Gastroesophageal sphincter (tissue), 4 donors: ENCODE results near the gene AGBL4. TPM values are rescaled to one million over a fixed set of nuclear protein-coding genes. Genes with fewer than 3 reads are reported as not detected.
"Not testable (repeated sequence)": the region's sequence is repeated elsewhere in the genome, so short reads cannot be mapped to it uniquely, and the experiment has no call there.

Experiments used
- ATAC-seq: fragments of 150-250 bp; one replicate; pipeline ENCODE4 v1.9.1; 2016; ENCODE audit warnings: mild to moderate bottlenecking, moderate library complexity
- H3K27ac ChIP-seq, 4 donors: fragments of 200-600 bp; sonication (generic) in 3 of 4; 1 replicate in 3 of 4; 2 replicates in 1 of 4; pipeline ENCODE4 v1.5.1; 2016 to 2019
- H3K27me3 ChIP-seq: fragments of 200-600 bp; sonication (generic); one replicate; pipeline ENCODE4 v1.5.1; 2019
- H3K36me3 ChIP-seq, 2 donors: fragments of 200-600 bp; sonication (generic); one replicate each; pipeline ENCODE4 v1.5.1; 2019; ENCODE audit warnings: control low read depth in 1 of 2
- H3K4me1 ChIP-seq, 3 donors: fragments of 200-600 bp; sonication (generic); 1 replicate in 2 of 3; 2 replicates in 1 of 3; pipeline ENCODE4 v1.5.1; 2016 to 2019; ENCODE audit warnings: control low read depth in 2 of 3
- H3K4me3 ChIP-seq, 2 donors: fragments of 200-600 bp; sonication (generic); one replicate each; pipeline ENCODE4 v1.5.1; 2019; ENCODE audit warnings: mild to moderate bottlenecking in 1 of 2, moderate library complexity in 1 of 2
- H3K9me3 ChIP-seq, 3 donors: fragments of 200-600 bp; sonication (generic); one replicate each; pipeline ENCODE4 v1.5.1; 2017 to 2019; ENCODE audit warnings: control low read depth in 2 of 3
- EP300 ChIP-seq: sonication (generic); formaldehyde crosslinking; IDR thresholded peaks from one replicate; pipeline ENCODE4 v1.6.1; 2017; ENCODE audit warnings: antibody characterized with exemption, mild to moderate bottlenecking
- POLR2A ChIP-seq, 2 donors: fragments of 450-650 bp; IDR thresholded peaks; one replicate each; pipeline ENCODE4 v1.6.1; 2017; ENCODE audit warnings: antibody characterized with exemption in 2 of 2, mild to moderate bottlenecking in 2 of 2, moderate library complexity in 1 of 2
- POLR2AphosphoS5 ChIP-seq: sonication (generic); formaldehyde crosslinking; IDR thresholded peaks from one replicate; pipeline ENCODE4 v1.6.1; 2017; ENCODE audit warnings: antibody characterized with exemption
- WGBS, 2 donors: methylation state at CpG; one replicate each; pipeline ENCODE4 v1.1.5; 2018; ENCODE audit warnings: low coverage in 1 of 2; 5-methylcytosine and 5-hydroxymethylcytosine counted together
- total RNA-seq, 4 donors: library from RNA; depleted of rRNA; stranded (reverse); fragments of >200 nt; gene quantifications; one replicate each; pipeline ENCODE4 v1.1.0, GENCODE V29; 2016
- TF ChIP-seq, protein P1 (sequence below), 4 experiments: fragments of 200-600 bp in 2 of 4; fragments of 450-650 bp in 2 of 4; sonication (generic) in 1 of 4; IDR thresholded peaks; one replicate each; pipeline ENCODE4 v1.5.1; 2017 to 2019; ENCODE audit warnings: antibody characterized with exemption in 4 of 4, mild to moderate bottlenecking in 2 of 4, moderate library complexity in 2 of 4

Gene AGBL4
- total RNA-seq, 4 donors from 2014 or later, result 1.6 TPM; not detected in 3

DNA sequence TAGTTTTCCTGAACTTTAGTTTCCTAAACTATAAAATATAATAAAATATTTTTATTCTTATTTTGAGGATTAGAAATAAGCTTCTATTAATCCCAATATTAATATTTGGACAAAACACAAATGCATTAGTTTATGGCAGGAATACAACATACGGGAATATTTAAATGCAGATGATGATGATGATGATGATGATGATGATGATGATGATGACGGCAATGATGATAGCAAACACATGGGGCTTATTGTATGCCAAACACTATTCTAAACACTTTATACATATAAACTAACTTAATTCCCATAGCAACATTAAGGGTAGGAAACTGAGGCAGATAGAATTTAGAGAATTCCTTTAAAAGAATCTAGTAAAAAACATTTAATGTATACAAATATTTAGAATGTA, 705.5 kb downstream of the AGBL4 start:
- TF ChIP-seq EP300, result no peak
- TF ChIP-seq, protein P1, sequence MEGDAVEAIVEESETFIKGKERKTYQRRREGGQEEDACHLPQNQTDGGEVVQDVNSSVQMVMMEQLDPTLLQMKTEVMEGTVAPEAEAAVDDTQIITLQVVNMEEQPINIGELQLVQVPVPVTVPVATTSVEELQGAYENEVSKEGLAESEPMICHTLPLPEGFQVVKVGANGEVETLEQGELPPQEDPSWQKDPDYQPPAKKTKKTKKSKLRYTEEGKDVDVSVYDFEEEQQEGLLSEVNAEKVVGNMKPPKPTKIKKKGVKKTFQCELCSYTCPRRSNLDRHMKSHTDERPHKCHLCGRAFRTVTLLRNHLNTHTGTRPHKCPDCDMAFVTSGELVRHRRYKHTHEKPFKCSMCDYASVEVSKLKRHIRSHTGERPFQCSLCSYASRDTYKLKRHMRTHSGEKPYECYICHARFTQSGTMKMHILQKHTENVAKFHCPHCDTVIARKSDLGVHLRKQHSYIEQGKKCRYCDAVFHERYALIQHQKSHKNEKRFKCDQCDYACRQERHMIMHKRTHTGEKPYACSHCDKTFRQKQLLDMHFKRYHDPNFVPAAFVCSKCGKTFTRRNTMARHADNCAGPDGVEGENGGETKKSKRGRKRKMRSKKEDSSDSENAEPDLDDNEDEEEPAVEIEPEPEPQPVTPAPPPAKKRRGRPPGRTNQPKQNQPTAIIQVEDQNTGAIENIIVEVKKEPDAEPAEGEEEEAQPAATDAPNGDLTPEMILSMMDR (IDR thresholded peaks at IDR 0.05), result no peak
- TF ChIP-seq POLR2A (IDR thresholded peaks at IDR 0.05), result no peak
- WGBS, 2 donors, result 68 to 83% methylated on average over 2 of the region's 2 CpGs
- ATAC-seq, result no peak
- no peaks in the 10 kb centered on the region for H3K4me1 ChIP-seq
- no peak overlapping the region for H3K4me3 ChIP-seq
- no peak overlapping the region for H3K27ac ChIP-seq
- H3K36me3 ChIP-seq, result no peaks in the 10 kb centered on the region
- H3K27me3 ChIP-seq, result no peaks in the 10 kb centered on the region
- H3K9me3 ChIP-seq, result no peaks in the 10 kb centered on the region

DNA sequence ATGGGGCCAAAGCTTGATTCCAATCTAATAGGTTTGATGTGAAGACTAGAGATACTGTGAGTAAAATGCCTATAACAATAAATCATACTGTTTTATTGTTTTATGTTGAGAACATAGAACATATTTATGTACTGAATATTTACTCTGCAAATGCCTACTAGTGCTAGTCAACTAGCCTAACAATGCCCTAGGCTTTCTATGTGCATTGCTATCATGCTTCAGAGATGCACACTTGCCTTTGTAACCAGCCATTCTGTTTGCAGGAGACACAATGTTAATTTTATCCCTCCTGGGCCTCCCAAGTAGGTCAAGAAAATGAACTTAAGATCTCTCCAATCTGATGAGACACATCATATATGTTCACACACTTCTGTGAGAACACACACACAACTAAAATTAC, 716.3 kb downstream of the AGBL4 start:
- H3K36me3 ChIP-seq, result no peaks in the 10 kb centered on the region
- H3K27ac ChIP-seq, result no peak overlapping the region
- no peaks in the 10 kb centered on the region for H3K4me1 ChIP-seq
- TF ChIP-seq EP300, result no peak
- no peak for TF ChIP-seq POLR2AphosphoS5
- TF ChIP-seq, protein P1 (IDR thresholded peaks at IDR 0.05), result no peak
- no peak for TF ChIP-seq POLR2A (IDR thresholded peaks at IDR 0.05)
- no peak for ATAC-seq
- no peaks in the 10 kb centered on the region for H3K9me3 ChIP-seq
- no peak overlapping the region for H3K4me3 ChIP-seq
- no peaks in the 10 kb centered on the region for H3K27me3 ChIP-seq

DNA sequence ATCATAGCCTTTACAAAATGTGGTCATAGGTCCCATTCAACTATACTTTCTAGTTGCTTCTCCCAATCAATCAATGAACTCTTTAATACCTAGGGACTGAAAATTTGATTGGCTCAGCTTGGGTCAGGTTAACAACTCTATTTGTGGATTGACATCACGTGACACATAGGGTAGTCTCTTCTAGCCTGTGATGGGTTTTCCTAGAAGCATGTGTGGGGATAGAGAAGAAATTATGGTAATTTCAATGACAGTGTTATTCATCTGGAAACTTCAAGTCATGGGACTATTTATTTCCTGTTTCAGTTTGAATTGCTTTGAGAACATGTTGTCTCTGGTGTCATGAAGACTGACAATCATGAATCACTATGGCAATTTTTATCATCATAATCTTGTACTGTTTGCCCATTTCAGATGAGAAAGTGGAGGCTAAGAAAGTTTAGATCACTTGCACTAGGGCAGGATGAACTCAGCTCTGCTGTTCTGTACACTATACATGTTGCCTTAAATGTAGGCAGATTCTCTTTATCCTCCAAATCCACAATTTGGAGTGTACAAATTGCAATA, 717.2 kb downstream of the AGBL4 start:
- TF ChIP-seq, protein P1 (IDR thresholded peaks at IDR 0.05), result no peak
- TF ChIP-seq POLR2A (IDR thresholded peaks at IDR 0.05), result no peak
- no peak for TF ChIP-seq EP300
- no peak for TF ChIP-seq POLR2AphosphoS5
- Histone ChIP-seq H3K4me3 (no peak overlapping the region), H3K36me3 (no peaks in the 10 kb centered on the region), H3K27me3 (no peaks in the 10 kb centered on the region), H3K4me1 (no peaks in the 10 kb centered on the region), H3K9me3 (peaks cover 0 to 7% (median 0%) of the 10 kb centered on the region in 3 donors), H3K27ac (no peak overlapping the region)
- 57 to 62% methylated on average over 1 of the region's 1 CpG for WGBS, 2 donors
- ATAC-seq, result no peak

DNA sequence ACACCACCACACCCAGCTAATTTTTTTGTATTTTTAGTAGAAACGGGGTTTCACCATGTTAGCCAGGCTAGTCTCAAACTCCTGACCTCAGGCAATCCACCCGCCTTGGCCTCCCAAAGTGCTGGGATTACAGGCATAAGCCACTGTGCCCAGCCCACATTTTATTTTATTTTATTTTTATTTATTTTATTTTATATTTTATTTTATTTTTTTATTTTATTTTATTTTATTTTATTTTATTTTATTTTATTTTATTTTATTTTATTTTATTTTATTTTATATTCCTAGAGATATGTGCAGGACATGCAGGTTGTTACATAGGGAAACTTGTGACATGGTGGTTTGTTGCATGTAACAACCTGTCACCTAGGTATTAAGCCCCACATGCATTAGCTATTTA, 721.4 kb downstream of the AGBL4 start:
- H3K4me1 ChIP-seq, ATAC-seq, H3K27me3 ChIP-seq, H3K36me3 ChIP-seq, H3K27ac ChIP-seq, H3K4me3 ChIP-seq: not testable (repeated sequence)
- WGBS, 2 donors, result 80 to 100% methylated on average over 1 to 2 of the region's 2 CpGs
- peaks cover 0 to 11% (median 0%) of the 10 kb centered on the region in 3 donors for H3K9me3 ChIP-seq

DNA sequence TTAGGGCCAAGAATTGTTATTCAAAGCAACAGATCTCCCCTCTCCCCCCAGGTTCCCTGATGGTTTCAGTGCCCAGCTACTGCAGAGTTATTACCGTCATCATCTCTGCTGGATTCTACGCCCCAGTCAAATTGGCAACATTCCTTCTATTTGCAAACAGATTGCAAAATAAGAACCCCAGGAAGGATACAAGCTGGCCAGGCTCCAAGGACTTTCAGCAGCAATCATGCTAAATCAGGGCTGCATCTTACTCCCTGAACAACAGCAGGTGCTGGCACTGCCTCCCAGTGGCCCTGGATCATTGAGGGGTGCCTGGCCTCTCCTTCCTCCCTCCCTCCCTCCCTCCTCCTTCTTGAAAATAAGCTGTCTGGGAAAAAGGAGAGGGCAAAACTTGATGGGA, 725.5 kb downstream of the AGBL4 start:
- WGBS, 2 donors, result 43 to 61% methylated on average over 1 to 2 of the region's 2 CpGs
- TF ChIP-seq POLR2AphosphoS5 (no peak), EP300 (no peak)
- TF ChIP-seq, protein P1 (IDR thresholded peaks at IDR 0.05), result no peak
- Histone ChIP-seq H3K4me3 (no peak overlapping the region), H3K27me3 (no peaks in the 10 kb centered on the region), H3K27ac (no peak overlapping the region), H3K9me3 (peaks cover 0 to 11% (median 0%) of the 10 kb centered on the region in 3 donors), H3K36me3 (no peaks in the 10 kb centered on the region), H3K4me1 (no peaks in the 10 kb centered on the region)
- no peak for ATAC-seq
